GM12878 (cell line): ENCODE results near the gene SARDH.

Experiments
- CBX3 ChIP-seq: fragments of 200-600 bp; sonication (generic); IDR thresholded peaks from 2 replicates; pipeline ENCODE4 v1.6.1; 2016; ENCODE audit warnings: low read depth, borderline replicate concordance
- CTCF ChIP-seq, 3 experiments: IDR thresholded peaks in 2 of 3; conservative IDR thresholded peaks in 1 of 3; 2 replicates each; pipeline ENCODE4 v1.5.1; 2011; ENCODE audit warnings: low read depth in 3 of 3, low read length in 3 of 3, mild to moderate bottlenecking in 3 of 3, control low read depth in 2 of 3, moderate library complexity in 2 of 3, inconsistent platforms in 1 of 3, mixed read lengths in 1 of 3; ENCODE audit not compliant: control insufficient read depth in 2 of 3, insufficient read depth in 1 of 3; ENCODE audit errors: extremely low read depth in 1 of 3
- FOXM1 ChIP-seq: IDR thresholded peaks from 2 replicates; pipeline ENCODE4 v1.6.1; 2012; ENCODE audit warnings: low read depth, mild to moderate bottlenecking, inconsistent platforms, low read length, moderate library complexity
- NR2C2 ChIP-seq: IDR thresholded peaks from 2 replicates; pipeline ENCODE4 v1.6.1; 2011; ENCODE audit warnings: borderline replicate concordance, low read depth; ENCODE audit not compliant: control insufficient read depth, insufficient read length
- POLR2A ChIP-seq: IDR thresholded peaks from 2 replicates; pipeline ENCODE4 v1.6.1; 2011; ENCODE audit warnings: low read depth, mild to moderate bottlenecking, low read length
- REST ChIP-seq: IDR thresholded peaks from 2 replicates; pipeline ENCODE4 v1.6.1; 2012; ENCODE audit warnings: mild to moderate bottlenecking, low read depth, low read length
- SIX5 ChIP-seq: IDR thresholded peaks from 2 replicates; pipeline ENCODE4 v1.6.1; 2011; ENCODE audit warnings: mild to moderate bottlenecking, low read depth, low read length, moderate library complexity; ENCODE audit not compliant: severe bottlenecking
- SP1 ChIP-seq: IDR thresholded peaks from one replicate; pipeline ENCODE4 v1.6.1; 2011; ENCODE audit warnings: low read depth, low read length
- TF ChIP-seq, protein P1 (sequence below): fragments of 450-650 bp; IDR thresholded peaks from 2 replicates; pipeline ENCODE4 v1.6.1; 2018; ENCODE audit warnings: borderline replicate concordance, mild to moderate bottlenecking; ENCODE audit not compliant: partially characterized antibody

DNA sequence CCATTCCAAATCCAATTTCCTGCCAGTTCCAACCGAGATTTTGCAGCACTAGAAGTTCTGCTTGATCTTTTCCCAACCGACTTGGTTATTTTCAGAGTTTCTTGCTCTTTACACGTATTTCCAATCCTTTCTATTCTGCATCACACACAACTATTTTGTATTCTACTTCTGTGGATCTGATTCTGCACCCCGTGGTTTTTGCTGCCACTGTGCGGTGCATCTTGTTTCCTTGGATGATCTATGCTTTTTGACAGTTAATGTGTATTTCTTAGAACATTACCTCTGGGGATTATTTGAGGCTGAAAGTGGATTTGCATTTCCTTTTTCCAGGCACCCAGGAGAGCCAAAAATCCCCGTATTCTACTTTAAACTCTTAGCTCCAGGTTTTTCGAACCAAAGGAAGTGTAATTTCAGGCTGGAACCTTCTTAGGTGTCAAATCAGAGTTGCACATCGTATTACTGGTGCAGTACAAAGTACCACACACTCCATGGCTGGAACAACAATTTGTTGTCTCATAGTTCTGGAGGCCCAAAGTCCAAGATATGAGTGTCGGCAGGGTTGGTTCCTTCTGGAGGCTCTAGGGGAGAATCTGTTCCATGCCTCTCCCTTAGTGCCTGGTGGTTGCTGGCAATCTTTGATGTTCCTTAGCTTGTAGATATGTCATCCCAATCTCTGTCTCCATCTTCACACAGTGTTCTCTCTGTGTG, 14.7 kb upstream of the SARDH start:
- no peak for TF ChIP-seq FOXM1
- TF ChIP-seq SP1 = no peak
- TF ChIP-seq CTCF (IDR thresholded peaks at IDR 0.05 in 2 of 3, conservative IDR thresholded peaks at IDR 0.05 in 1 of 3; ENCODE audit: control insufficient read depth in 2 of 3, extremely low read depth in 1 of 3, insufficient read depth in 1 of 3, low read depth in 3 of 3, low read length in 3 of 3) = no peak
- TF ChIP-seq POLR2A = no peak
- no peak for TF ChIP-seq CBX3
- TF ChIP-seq REST = no peak
- TF ChIP-seq NR2C2 = no peak
- no peak for TF ChIP-seq SIX5
- TF ChIP-seq, protein P1, sequence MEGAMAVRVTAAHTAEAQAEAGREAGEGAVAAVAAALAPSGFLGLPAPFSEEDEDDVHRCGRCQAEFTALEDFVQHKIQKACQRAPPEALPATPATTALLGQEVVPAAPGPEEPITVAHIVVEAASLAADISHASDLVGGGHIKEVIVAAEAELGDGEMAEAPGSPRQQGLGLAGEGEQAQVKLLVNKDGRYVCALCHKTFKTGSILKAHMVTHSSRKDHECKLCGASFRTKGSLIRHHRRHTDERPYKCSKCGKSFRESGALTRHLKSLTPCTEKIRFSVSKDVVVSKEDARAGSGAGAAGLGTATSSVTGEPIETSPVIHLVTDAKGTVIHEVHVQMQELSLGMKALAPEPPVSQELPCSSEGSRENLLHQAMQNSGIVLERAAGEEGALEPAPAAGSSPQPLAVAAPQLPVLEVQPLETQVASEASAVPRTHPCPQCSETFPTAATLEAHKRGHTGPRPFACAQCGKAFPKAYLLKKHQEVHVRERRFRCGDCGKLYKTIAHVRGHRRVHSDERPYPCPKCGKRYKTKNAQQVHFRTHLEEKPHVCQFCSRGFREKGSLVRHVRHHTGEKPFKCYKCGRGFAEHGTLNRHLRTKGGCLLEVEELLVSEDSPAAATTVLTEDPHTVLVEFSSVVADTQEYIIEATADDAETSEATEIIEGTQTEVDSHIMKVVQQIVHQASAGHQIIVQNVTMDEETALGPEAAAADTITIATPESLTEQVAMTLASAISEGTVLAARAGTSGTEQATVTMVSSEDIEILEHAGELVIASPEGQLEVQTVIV = no peak
